K562 (cell line): ENCODE results near the gene ACSS1.

Experiments
- EGR1 ChIP-seq: fragments of 450-650 bp; conservative IDR thresholded peaks from 2 replicates; pipeline ENCODE4 v1.6.1; 2017; ENCODE audit warnings: mild to moderate bottlenecking
- ETV6 ChIP-seq, 3 experiments: fragments of 150-350 bp in 1 of 3; sonication (generic) in 1 of 3; formaldehyde crosslinking in 1 of 3; IDR thresholded peaks; 2 replicates each; pipeline versions ENCODE4 v1.6.1 to v1.8.0; 2014 to 2022; ENCODE audit warnings: borderline replicate concordance in 2 of 3, low read depth in 2 of 3, antibody characterized with exemption in 1 of 3, low read length in 1 of 3, mild to moderate bottlenecking in 1 of 3, missing genetic modification reagents in 1 of 3
- EZH2 ChIP-seq: IDR thresholded peaks from 2 replicates; pipeline ENCODE4 v1.6.1; 2012; ENCODE audit warnings: low read depth, mild to moderate bottlenecking, inconsistent platforms, low read length, borderline replicate concordance
- GABPA ChIP-seq: fragments of 200-800 bp; sonication (Bioruptor generic); conservative IDR thresholded peaks from 2 replicates; pipeline ENCODE4 v1.6.1; 2016; ENCODE audit warnings: low read depth, missing genetic modification characterization, missing compliant biosample characterization
- KLF16 ChIP-seq: IDR thresholded peaks from 2 replicates; pipeline ENCODE4 v1.6.1; 2016; ENCODE audit warnings: antibody characterized with exemption
- POLR2A ChIP-seq: fragments of 450-650 bp; conservative IDR thresholded peaks from 2 replicates; pipeline ENCODE4 v1.6.1; 2016
- SP1 ChIP-seq: sonication (generic); formaldehyde crosslinking; IDR thresholded peaks from 2 replicates; pipeline ENCODE4 v1.8.1; 2022; ENCODE audit warnings: mild to moderate bottlenecking, missing genetic modification reagents
- TGIF2 ChIP-seq: sonication (generic); formaldehyde crosslinking; IDR thresholded peaks from 2 replicates; pipeline ENCODE4 v1.8.1; 2022; ENCODE audit warnings: mild to moderate bottlenecking, missing genetic modification reagents, moderate library complexity
- ZNF589 ChIP-seq: fragments of 200-800 bp; sonication (Bioruptor generic); IDR thresholded peaks from 2 replicates; pipeline ENCODE4 v1.6.1; 2016; ENCODE audit warnings: low read depth, missing genetic modification characterization, missing compliant biosample characterization
- TF ChIP-seq, protein P1 (sequence below), 3 experiments: IDR thresholded peaks in 2 of 3; conservative IDR thresholded peaks in 1 of 3; 2 replicates each; pipeline ENCODE4 v1.5.1; 2011 to 2012; ENCODE audit warnings: low read length in 3 of 3, mild to moderate bottlenecking in 3 of 3, control low read depth in 2 of 3, improper control_type of control experiment in 1 of 3, inconsistent platforms in 1 of 3, low read depth in 1 of 3, mixed read lengths in 1 of 3, moderate library complexity in 1 of 3; ENCODE audit not compliant: insufficient read depth in 2 of 3
- TF ChIP-seq, protein P2 (sequence below): IDR thresholded peaks from 2 replicates; pipeline ENCODE4 v1.6.1; 2014; ENCODE audit warnings: antibody characterized with exemption
- TF ChIP-seq, protein P3 (sequence below): sonication (generic); formaldehyde crosslinking; IDR thresholded peaks from 2 replicates; pipeline ENCODE4 v1.8.0; 2022; ENCODE audit warnings: mild to moderate bottlenecking, low read depth, missing genetic modification reagents
- TF ChIP-seq, protein P4 (sequence below), 2 experiments: fragments of 450-650 bp; formaldehyde crosslinking in 1 of 2; IDR thresholded peaks; 2 replicates each; pipeline versions ENCODE4 v1.4.0 to v1.6.1; 2014 to 2020; ENCODE audit warnings: mild to moderate bottlenecking in 2 of 2, borderline replicate concordance in 1 of 2, low read depth in 1 of 2
- TF ChIP-seq, protein P5 (sequence below): sonication (generic); formaldehyde crosslinking; IDR thresholded peaks from 2 replicates; pipeline ENCODE4 v1.9.0; 2022; ENCODE audit warnings: mild to moderate bottlenecking, missing genetic modification reagents

DNA sequence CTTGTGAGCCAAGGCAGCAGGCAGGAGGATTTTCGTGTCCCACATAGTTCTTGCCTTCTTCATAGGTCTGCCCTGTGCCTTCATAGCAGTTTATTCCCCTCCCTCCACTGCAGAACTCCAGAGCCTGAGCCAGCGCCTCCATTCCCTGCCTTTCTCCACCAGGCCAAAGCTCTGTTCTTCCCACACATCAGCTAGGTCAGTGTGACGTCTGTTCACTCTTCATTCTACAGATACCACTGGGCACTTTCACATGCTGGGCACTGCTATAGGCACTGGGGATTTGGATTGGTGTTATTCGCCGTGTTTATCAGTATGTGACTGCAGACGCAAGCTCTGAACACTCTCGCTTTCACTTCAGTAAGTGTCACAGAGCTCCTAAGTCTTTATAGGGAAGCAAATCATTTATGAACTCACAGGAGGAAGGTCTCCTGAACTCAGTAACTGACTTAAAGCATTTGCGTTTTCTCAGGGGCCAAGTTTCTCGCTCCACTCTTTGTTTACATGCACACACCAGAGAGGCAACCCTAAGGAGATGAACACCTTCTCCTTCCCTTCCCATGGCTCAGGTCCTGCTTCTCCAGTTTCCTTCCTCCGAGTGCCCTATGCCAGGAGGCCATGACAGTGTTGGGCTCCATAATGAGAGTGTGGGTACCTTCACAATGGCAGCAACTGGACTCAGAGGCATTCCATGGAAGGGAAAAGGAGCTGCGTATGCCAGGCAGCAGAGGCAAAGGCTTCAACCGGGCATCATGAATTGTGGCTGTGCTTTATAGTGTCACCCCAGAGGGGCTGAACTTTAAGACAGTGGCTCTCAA, 59.1 kb downstream of the ACSS1 start:
- TF ChIP-seq POLR2A (no peak), EZH2 (no peak), KLF16 (no peak), TGIF2 (CRISPR knock-in tag) (no peak), ZNF589 (no peak), ETV6 (IDR thresholded peaks at IDR 0.05; ENCODE audit: borderline replicate concordance in 1 of 2, low read depth in 2 of 2, low read length in 1 of 2) (no peak), ETV6 (CRISPR knock-in tag; IDR thresholded peaks at IDR 0.05; ENCODE audit: borderline replicate concordance) (no peak), EGR1 (no peak), SP1 (no peak), GABPA (tag) (no peak)
- TF ChIP-seq, protein P1, sequence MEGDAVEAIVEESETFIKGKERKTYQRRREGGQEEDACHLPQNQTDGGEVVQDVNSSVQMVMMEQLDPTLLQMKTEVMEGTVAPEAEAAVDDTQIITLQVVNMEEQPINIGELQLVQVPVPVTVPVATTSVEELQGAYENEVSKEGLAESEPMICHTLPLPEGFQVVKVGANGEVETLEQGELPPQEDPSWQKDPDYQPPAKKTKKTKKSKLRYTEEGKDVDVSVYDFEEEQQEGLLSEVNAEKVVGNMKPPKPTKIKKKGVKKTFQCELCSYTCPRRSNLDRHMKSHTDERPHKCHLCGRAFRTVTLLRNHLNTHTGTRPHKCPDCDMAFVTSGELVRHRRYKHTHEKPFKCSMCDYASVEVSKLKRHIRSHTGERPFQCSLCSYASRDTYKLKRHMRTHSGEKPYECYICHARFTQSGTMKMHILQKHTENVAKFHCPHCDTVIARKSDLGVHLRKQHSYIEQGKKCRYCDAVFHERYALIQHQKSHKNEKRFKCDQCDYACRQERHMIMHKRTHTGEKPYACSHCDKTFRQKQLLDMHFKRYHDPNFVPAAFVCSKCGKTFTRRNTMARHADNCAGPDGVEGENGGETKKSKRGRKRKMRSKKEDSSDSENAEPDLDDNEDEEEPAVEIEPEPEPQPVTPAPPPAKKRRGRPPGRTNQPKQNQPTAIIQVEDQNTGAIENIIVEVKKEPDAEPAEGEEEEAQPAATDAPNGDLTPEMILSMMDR (IDR thresholded peaks at IDR 0.05 in 2 of 3, conservative IDR thresholded peaks at IDR 0.05 in 1 of 3; ENCODE audit: insufficient read depth in 2 of 3, low read depth in 1 of 3, low read length in 3 of 3), result no peak
- TF ChIP-seq, protein P2, sequence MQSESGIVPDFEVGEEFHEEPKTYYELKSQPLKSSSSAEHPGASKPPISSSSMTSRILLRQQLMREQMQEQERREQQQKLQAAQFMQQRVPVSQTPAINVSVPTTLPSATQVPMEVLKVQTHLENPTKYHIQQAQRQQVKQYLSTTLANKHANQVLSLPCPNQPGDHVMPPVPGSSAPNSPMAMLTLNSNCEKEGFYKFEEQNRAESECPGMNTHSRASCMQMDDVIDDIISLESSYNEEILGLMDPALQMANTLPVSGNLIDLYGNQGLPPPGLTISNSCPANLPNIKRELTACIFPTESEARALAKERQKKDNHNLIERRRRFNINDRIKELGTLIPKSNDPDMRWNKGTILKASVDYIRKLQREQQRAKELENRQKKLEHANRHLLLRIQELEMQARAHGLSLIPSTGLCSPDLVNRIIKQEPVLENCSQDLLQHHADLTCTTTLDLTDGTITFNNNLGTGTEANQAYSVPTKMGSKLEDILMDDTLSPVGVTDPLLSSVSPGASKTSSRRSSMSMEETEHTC, result no peak
- TF ChIP-seq, protein P3, sequence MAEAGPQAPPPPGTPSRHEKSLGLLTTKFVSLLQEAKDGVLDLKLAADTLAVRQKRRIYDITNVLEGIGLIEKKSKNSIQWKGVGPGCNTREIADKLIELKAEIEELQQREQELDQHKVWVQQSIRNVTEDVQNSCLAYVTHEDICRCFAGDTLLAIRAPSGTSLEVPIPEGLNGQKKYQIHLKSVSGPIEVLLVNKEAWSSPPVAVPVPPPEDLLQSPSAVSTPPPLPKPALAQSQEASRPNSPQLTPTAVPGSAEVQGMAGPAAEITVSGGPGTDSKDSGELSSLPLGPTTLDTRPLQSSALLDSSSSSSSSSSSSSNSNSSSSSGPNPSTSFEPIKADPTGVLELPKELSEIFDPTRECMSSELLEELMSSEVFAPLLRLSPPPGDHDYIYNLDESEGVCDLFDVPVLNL (CRISPR knock-in tag), result no peak
- TF ChIP-seq, protein P4, sequence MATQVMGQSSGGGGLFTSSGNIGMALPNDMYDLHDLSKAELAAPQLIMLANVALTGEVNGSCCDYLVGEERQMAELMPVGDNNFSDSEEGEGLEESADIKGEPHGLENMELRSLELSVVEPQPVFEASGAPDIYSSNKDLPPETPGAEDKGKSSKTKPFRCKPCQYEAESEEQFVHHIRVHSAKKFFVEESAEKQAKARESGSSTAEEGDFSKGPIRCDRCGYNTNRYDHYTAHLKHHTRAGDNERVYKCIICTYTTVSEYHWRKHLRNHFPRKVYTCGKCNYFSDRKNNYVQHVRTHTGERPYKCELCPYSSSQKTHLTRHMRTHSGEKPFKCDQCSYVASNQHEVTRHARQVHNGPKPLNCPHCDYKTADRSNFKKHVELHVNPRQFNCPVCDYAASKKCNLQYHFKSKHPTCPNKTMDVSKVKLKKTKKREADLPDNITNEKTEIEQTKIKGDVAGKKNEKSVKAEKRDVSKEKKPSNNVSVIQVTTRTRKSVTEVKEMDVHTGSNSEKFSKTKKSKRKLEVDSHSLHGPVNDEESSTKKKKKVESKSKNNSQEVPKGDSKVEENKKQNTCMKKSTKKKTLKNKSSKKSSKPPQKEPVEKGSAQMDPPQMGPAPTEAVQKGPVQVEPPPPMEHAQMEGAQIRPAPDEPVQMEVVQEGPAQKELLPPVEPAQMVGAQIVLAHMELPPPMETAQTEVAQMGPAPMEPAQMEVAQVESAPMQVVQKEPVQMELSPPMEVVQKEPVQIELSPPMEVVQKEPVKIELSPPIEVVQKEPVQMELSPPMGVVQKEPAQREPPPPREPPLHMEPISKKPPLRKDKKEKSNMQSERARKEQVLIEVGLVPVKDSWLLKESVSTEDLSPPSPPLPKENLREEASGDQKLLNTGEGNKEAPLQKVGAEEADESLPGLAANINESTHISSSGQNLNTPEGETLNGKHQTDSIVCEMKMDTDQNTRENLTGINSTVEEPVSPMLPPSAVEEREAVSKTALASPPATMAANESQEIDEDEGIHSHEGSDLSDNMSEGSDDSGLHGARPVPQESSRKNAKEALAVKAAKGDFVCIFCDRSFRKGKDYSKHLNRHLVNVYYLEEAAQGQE (IDR thresholded peaks at IDR 0.05; ENCODE audit: borderline replicate concordance), result no peak
- TF ChIP-seq, protein P4 (CRISPR knock-in tag; IDR thresholded peaks at IDR 0.05; ENCODE audit: low read depth), result no peak
- TF ChIP-seq, protein P5, sequence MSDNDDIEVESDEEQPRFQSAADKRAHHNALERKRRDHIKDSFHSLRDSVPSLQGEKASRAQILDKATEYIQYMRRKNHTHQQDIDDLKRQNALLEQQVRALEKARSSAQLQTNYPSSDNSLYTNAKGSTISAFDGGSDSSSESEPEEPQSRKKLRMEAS (CRISPR knock-in tag), result no peak
